IMR-90 (cell line): ENCODE data around the gene SPDEF. TPM values are rescaled to one million over a fixed set of nuclear protein-coding genes. Genes with fewer than 3 reads are reported as not detected.

Experiments
- ATAC-seq: fragments of 200-7000 bp; cut with Tn5 transposase; 2 replicates; pipeline ENCODE4 v1.9.1; 2020; ENCODE audit warnings: low read depth, mild to moderate bottlenecking, moderate library complexity
- BruUV-seq: library from RNA; stranded (reverse); fragments of 400-500 nt; replicated peaks from 2 replicates; lab custom pipeline; 2021; lab: Mats Ljungman, UMichigan
- CTCF ChIA-PET: fragments of 300-600 bp; formaldehyde crosslinking; extraction: SDS; loops from one replicate; lab custom pipeline; 2021; ENCODE audit warnings: antibody characterized with exemption; lab: Yijun Ruan, JAX
- POLR2A ChIA-PET: fragments of 300-600 bp; sonication (Branson Sonifier 250); formaldehyde crosslinking; loops from one replicate; lab custom pipeline; 2022; ENCODE audit warnings: antibody characterized with exemption; ENCODE audit not compliant: unreplicated experiment; lab: Charles Lee
- DNase-seq: peaks from one replicate; pipeline ENCODE4 v3.0.0; 2013
- H2AFZ ChIP-seq: replicated peaks from 2 replicates; pipeline ENCODE3; 2013; ENCODE audit warnings: low read length, mild to moderate bottlenecking; ENCODE audit not compliant: poor library complexity
- H2AK5ac ChIP-seq: 2 replicates; pipeline ENCODE4 v1.6.1; 2013; ENCODE audit warnings: low read depth, low read length, inconsistent platforms
- H2AK9ac ChIP-seq: replicated peaks from 2 replicates; pipeline ENCODE3; 2013; ENCODE audit warnings: mild to moderate bottlenecking, low read depth, low read length, moderate library complexity; ENCODE audit not compliant: poor library complexity
- H2BK120ac ChIP-seq: 2 replicates; pipeline ENCODE4 v1.6.1; 2013; ENCODE audit warnings: low read depth, low read length, inconsistent platforms
- H2BK15ac ChIP-seq: 3 replicates; pipeline ENCODE4 v1.6.1; 2013; ENCODE audit warnings: low read depth, low read length, inconsistent platforms
- H2BK20ac ChIP-seq: 2 replicates; pipeline ENCODE4 v1.6.1; 2013; ENCODE audit warnings: low read depth, mild to moderate bottlenecking, inconsistent platforms, low read length, moderate library complexity
- H2BK5ac ChIP-seq: 2 replicates; pipeline ENCODE4 v1.6.1; 2013; ENCODE audit warnings: mild to moderate bottlenecking, low read depth, low read length, inconsistent platforms; ENCODE audit not compliant: poor library complexity, severe bottlenecking
- H3K14ac ChIP-seq: replicated peaks from 2 replicates; pipeline ENCODE4 v1.6.1; 2013; ENCODE audit warnings: low read depth, low read length, inconsistent platforms
- H3K18ac ChIP-seq: 2 replicates; pipeline ENCODE4 v1.6.1; 2013; ENCODE audit warnings: low read depth, low read length, control low read depth
- H3K23ac ChIP-seq: 2 replicates; pipeline ENCODE4 v1.6.1; 2013; ENCODE audit warnings: low read depth, low read length, inconsistent platforms
- H3K27ac ChIP-seq: 2 replicates; pipeline ENCODE4 v1.5.1; 2013; ENCODE audit warnings: mild to moderate bottlenecking, control low read depth, low read length; ENCODE audit not compliant: insufficient read depth
- H3K27me3 ChIP-seq: 2 replicates; pipeline ENCODE4 v1.6.1; 2013; ENCODE audit warnings: low read length; ENCODE audit not compliant: control insufficient read depth, insufficient read depth
- H3K36me3 ChIP-seq: 2 replicates; pipeline ENCODE4 v1.6.1; 2013; ENCODE audit warnings: low read length, mixed read lengths; ENCODE audit not compliant: control insufficient read depth, insufficient read depth
- H3K4ac ChIP-seq: 2 replicates; pipeline ENCODE4 v1.6.1; 2013; ENCODE audit warnings: low read depth, low read length, inconsistent platforms
- H3K4me1 ChIP-seq: 2 replicates; pipeline ENCODE4 v1.6.1; 2013; ENCODE audit warnings: low read length, mixed read lengths; ENCODE audit not compliant: control insufficient read depth, insufficient read depth
- H3K4me2 ChIP-seq: 2 replicates; pipeline ENCODE4 v1.6.1; 2013; ENCODE audit warnings: low read depth, mild to moderate bottlenecking, control low read depth, low read length, moderate library complexity
- H3K4me3 ChIP-seq: 2 replicates; pipeline ENCODE4 v1.5.1; 2013; ENCODE audit warnings: low read depth, mild to moderate bottlenecking, control low read depth, low read length, moderate library complexity; ENCODE audit not compliant: insufficient read depth
- H3K56ac ChIP-seq: 2 replicates; pipeline ENCODE4 v1.6.1; 2013; ENCODE audit warnings: low read length, inconsistent platforms; ENCODE audit not compliant: insufficient read depth; ENCODE audit errors: extremely low read depth
- H3K79me1 ChIP-seq, 2 experiments: 2 replicates each; pipeline ENCODE4 v1.6.1; 2013; ENCODE audit warnings: low read length in 2 of 2, inconsistent platforms in 1 of 2, low read depth in 1 of 2
- H3K9ac ChIP-seq: 2 replicates; pipeline ENCODE4 v1.6.1; 2013; ENCODE audit warnings: low read depth, low read length, control low read depth
- H3K9me1 ChIP-seq: 2 replicates; pipeline ENCODE4 v1.6.1; 2013; ENCODE audit warnings: low read length, inconsistent platforms; ENCODE audit not compliant: insufficient read depth
- H3K9me3 ChIP-seq: 2 replicates; pipeline ENCODE4 v1.6.1; 2013; ENCODE audit warnings: low read length; ENCODE audit not compliant: control insufficient read depth, insufficient read depth
- H4K20me1 ChIP-seq: 2 replicates; pipeline ENCODE4 v1.6.1; 2013; ENCODE audit warnings: low read length, inconsistent platforms; ENCODE audit not compliant: insufficient read depth
- H4K5ac ChIP-seq: 2 replicates; pipeline ENCODE4 v1.6.1; 2013; ENCODE audit warnings: mild to moderate bottlenecking, low read depth, low read length, control low read depth
- H4K8ac ChIP-seq, 2 experiments: 2 replicates each; pipeline ENCODE4 v1.6.1; 2013; ENCODE audit warnings: low read depth in 2 of 2, low read length in 2 of 2, control low read depth in 1 of 2, inconsistent platforms in 1 of 2
- H4K91ac ChIP-seq: 2 replicates; pipeline ENCODE4 v1.6.1; 2013; ENCODE audit warnings: low read depth, low read length, inconsistent platforms; ENCODE audit not compliant: insufficient read depth
- CEBPB ChIP-seq: IDR thresholded peaks from 2 replicates; pipeline ENCODE4 v1.6.1; 2012; ENCODE audit warnings: low read depth, low read length, improper control_type of control experiment
- CHD1 ChIP-seq: IDR thresholded peaks from 2 replicates; pipeline ENCODE4 v1.6.1; 2012; ENCODE audit warnings: low read depth, low read length, improper control_type of control experiment
- CTCF ChIP-seq: conservative IDR thresholded peaks from 2 replicates; pipeline ENCODE4 v1.5.1; 2012; ENCODE audit warnings: mild to moderate bottlenecking, low read depth, low read length, improper control_type of control experiment
- ELK1 ChIP-seq: fragments of 150-350 bp; IDR thresholded peaks from 2 replicates; pipeline ENCODE4 v1.6.1; 2016; ENCODE audit warnings: low read depth, mild to moderate bottlenecking, low read length, moderate library complexity, borderline replicate concordance
- FOS ChIP-seq: fragments of 150-350 bp; IDR thresholded peaks from 2 replicates; pipeline ENCODE4 v1.6.1; 2016; ENCODE audit warnings: low read depth, low read length
- MAZ ChIP-seq: IDR thresholded peaks from 2 replicates; pipeline ENCODE4 v1.6.1; 2012; ENCODE audit warnings: low read depth, mild to moderate bottlenecking, low read length, improper control_type of control experiment, moderate library complexity, borderline replicate concordance
- MXI1 ChIP-seq: IDR thresholded peaks from 2 replicates; pipeline ENCODE4 v1.6.1; 2012; ENCODE audit warnings: low read depth, mild to moderate bottlenecking, low read length, moderate library complexity, borderline replicate concordance
- POLR2A ChIP-seq: IDR thresholded peaks from 2 replicates; pipeline ENCODE4 v1.6.1; 2012; ENCODE audit warnings: mild to moderate bottlenecking, low read depth, low read length
- RFX5 ChIP-seq: IDR thresholded peaks from 2 replicates; pipeline ENCODE4 v1.8.0; 2012; ENCODE audit warnings: low read depth, mild to moderate bottlenecking, low read length, moderate library complexity
- USF2 ChIP-seq: fragments of 150-350 bp; IDR thresholded peaks from 2 replicates; pipeline ENCODE4 v1.6.1; 2017; ENCODE audit warnings: mild to moderate bottlenecking, antibody characterized with exemption, low read length, low read depth
- WGBS, 2 experiments: methylation state at CpG; one replicate each; pipeline versions ENCODE4 v1.1.5 to v1.1.7; 2013; ENCODE audit warnings: missing lambda C conversion rate in 2 of 2; ENCODE audit not compliant: insufficient read length in 1 of 2; ENCODE audit errors: extremely low coverage in 2 of 2; 5-methylcytosine and 5-hydroxymethylcytosine counted together
- dilution Hi-C: fragments of 300-500 bp; cut with HindIII; formaldehyde crosslinking; loops from one replicate; pipeline ENCODE4 v1.14.3; 2018; ENCODE audit warnings: low sequenced_read_pairs; ENCODE audit not compliant: unreplicated experiment
- in situ Hi-C: fragments of 300-500 bp; cut with MboI; formaldehyde crosslinking; loops from 3 replicates; pipeline ENCODE4 v1.14.3; 2019; ENCODE audit warnings: low sequenced_read_pairs, inconsistent platforms, mixed read lengths
- intact Hi-C: fragments of 100-400 bp; cut with micrococcal nuclease; formaldehyde crosslinking; loops from 2 replicates; pipeline ENCODE4 v1.10.0; 2022
- polyA plus RNA-seq, 3 experiments: library from polyadenylated mRNA; depleted of rRNA; stranded (reverse); fragments of >200 nt; gene quantifications; 2 replicates each; pipeline ENCODE4 v1.2.3, GENCODE V29; 2012; ENCODE audit warnings: low replicate concordance in 1 of 3
- total RNA-seq: library from RNA; depleted of rRNA; stranded (reverse); fragments of >200 nt; gene quantifications from 2 replicates; pipeline ENCODE4 v1.2.3, GENCODE V29; 2012

SPDEF gene
- total and polyA plus RNA-seq, 2 of the 4 experiments (the other 2 are of a cell fraction), result 0.05 TPM; not detected in 1

GRCh38 chr6:34518669-34519365, 37.3 kb downstream of the SPDEF start:
- dilution Hi-C loops (no loop called here), in situ Hi-C loops (no loop called here), intact Hi-C loops (no loop called here)
- H2AK9ac ChIP-seq, result no peak overlapping the region
- TF ChIP-seq MXI1 (no peak), RFX5 (no peak), CTCF (no peak), POLR2A (no peak), FOS (no peak), CEBPB (no peak), USF2 (no peak), ELK1 (no peak), CHD1 (no peak), MAZ (no peak)
- no peak overlapping the region for H3K56ac ChIP-seq
- no peak overlapping the region for H2BK5ac ChIP-seq
- DNase-seq (no peak), ATAC-seq (no peak)
- H3K9me3 ChIP-seq, result no peaks in the 10 kb centered on the region; the same call in 1 of the 2 replicates
- H2BK15ac ChIP-seq, result no peak overlapping the region
- no peak overlapping the region for H4K8ac ChIP-seq
- H2AFZ ChIP-seq, result no peak overlapping the region
- H3K23ac ChIP-seq, result no peak overlapping the region
- no peak overlapping the region for H3K14ac ChIP-seq
- H3K4me1 ChIP-seq, result peaks cover 1% of the 10 kb centered on the region; the same call in 1 of the 2 replicates
- H3K36me3 ChIP-seq, result no peaks in the 10 kb centered on the region
- H3K4ac ChIP-seq, result no peak overlapping the region
- no TSS peak for BruUV-seq
- WGBS, 2 experiments, result 100% methylated on average over 1 of the region's 4 CpGs; no CpG with 5 or more reads in 1 of the 2 experiments
- no peak overlapping the region for H3K4me2 ChIP-seq
- no peaks in the 10 kb centered on the region for H3K9me1 ChIP-seq
- no peak overlapping the region for H3K27ac ChIP-seq
- H3K27me3 ChIP-seq, result peaks cover 53% of the 10 kb centered on the region
- no peak overlapping the region for H2BK20ac ChIP-seq
- H2BK120ac ChIP-seq, result no peak overlapping the region
- H3K4me3 ChIP-seq, result no peak overlapping the region
- H2AK5ac ChIP-seq, result no peak overlapping the region
- no peaks in the 10 kb centered on the region for H4K20me1 ChIP-seq
- CTCF ChIA-PET, result no interaction called here
- H3K18ac ChIP-seq, result no peak overlapping the region
- no peaks in the 10 kb centered on the region for H3K79me1 ChIP-seq
- POLR2A ChIA-PET, result no interaction called here
- no peak overlapping the region for H4K5ac ChIP-seq
- no peak overlapping the region for H3K9ac ChIP-seq
- H4K91ac ChIP-seq, result no peak overlapping the region
